ENCODE results near the gene PLXNB2.
"Not testable (repeated sequence)": the region's sequence is repeated elsewhere in the genome, so short reads cannot be mapped to it uniquely, and the experiment has no call there.

PLXNB2 gene

DNA sequence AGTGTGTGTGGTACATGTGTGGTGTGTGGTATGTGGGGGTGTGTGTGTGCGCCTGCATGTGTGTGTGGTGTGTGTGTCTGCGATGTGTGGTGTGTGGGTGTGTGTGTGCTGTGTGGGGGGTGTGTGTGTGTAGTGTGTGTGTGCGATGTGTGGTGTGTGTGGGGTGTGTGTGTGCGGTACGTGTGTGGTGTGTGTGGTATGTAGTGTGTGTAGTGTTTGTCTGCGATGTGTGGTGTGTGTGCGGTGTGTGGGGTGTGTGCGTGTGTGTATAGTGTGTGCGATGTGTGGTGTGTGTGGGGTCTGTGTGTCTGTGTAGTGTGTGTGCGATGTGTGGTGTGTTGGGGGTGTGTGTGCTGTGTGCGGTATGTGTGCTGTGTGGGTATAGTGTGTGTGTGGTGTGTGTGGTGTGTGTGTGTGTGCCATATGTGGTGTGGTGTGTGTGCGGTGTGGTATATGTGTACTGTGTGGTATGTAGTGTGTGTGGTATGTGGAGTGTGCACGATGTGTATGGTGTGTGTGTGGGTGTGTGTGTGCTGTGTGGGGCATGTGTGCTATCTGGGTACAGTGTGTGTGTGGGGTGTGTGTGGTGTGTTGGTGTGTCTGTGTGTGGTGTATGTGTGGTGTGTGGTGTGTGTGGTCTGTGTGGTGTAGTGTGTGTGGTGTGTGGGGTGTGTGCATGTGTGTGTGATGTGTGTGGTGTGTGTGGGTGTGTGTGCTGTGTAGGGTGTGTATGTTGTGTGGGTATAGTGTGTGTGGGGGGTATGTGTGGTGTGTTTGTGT is 30.0 kb upstream of the PLXNB2 start:
- Mint-ChIP-seq H3K27ac (no peak overlapping the region), H3K9me3 (no peaks in the 10 kb centered on the region), H3K4me3 (no peak overlapping the region), H3K4me1 (ENCODE audit: low read depth) (no peaks in the 10 kb centered on the region), H3K27me3 (peaks cover under 1% of the 10 kb centered on the region), H3K36me3 (ENCODE audit: low read depth) (no peaks in the 10 kb centered on the region)
- intact Hi-C loops (cut with micrococcal nuclease): no loop called here

DNA sequence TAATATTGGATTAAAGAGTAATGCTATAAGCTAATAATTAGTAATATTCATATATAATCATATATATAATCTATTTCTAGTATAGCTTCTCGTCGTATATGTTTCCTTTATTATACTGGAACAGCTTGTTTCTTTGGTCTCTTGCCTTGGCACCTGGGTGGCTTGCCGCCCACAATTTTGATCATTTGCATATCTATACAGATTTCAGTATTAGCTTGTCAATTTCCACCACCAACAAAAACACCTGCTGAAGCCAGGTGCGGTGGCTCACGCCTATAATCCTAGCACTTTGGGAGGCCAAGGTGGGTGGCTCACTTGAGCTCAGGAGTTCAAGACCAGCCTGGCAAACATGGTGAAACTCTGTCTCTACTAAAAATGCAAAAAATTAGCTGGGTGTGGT is 27.0 kb upstream of the PLXNB2 start:
- H3K27ac Mint-ChIP-seq; intact Hi-C loops (cut with micrococcal nuclease); H3K36me3 Mint-ChIP-seq (ENCODE audit: low read depth); H3K4me3 Mint-ChIP-seq; H3K9me3 Mint-ChIP-seq; H3K4me1 Mint-ChIP-seq (ENCODE audit: low read depth): not testable (repeated sequence)
- peaks cover 12% of the 10 kb centered on the region for H3K27me3 Mint-ChIP-seq

DNA sequence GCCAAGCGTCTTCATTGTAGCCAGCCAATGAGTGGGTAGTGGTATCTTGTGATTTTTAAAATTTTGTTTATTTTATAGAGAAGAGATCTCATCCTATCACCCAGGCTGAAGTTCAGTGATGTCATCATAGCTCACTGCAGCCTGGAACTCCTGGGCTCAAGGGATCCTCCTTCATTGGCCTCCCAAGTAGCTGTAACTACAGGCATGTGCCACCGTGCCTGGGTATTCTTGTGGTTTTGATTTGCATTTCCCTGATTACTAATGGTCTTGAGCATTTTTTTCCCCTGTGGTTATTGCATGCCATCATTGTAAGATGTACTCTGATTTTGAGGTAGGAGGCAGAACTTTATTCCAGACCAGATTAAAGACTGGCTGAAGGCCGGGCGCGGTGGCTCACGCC is 21.8 kb upstream of the PLXNB2 start:
- Mint-ChIP-seq H3K27ac (no peak overlapping the region), H3K4me1 (ENCODE audit: low read depth) (peaks cover 16% of the 10 kb centered on the region), H3K9me3 (no peaks in the 10 kb centered on the region), H3K27me3 (peaks cover 30% of the 10 kb centered on the region), H3K4me3 (no peak overlapping the region), H3K36me3 (ENCODE audit: low read depth) (no peaks in the 10 kb centered on the region)
- intact Hi-C loops (cut with micrococcal nuclease): loop anchor here (5.0 kb wide), 2 partner anchors 37 to 52 kb away; no protein-coding TSS in a partner anchor

DNA sequence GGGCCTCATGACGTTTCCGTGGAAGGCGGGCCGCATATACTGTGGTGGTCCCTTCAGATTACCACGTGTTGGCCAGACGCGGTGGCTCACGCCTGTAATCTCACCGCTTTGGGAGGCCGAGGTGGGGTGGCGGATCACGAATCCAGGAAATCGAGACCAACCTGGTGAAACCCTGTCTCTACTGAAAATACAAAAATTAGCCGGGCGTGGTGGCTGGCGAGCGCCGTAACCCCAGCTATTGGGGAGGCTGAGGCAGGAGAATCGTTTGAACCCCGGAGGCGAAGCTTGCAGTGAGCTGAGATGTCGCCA is 20.2 kb upstream of the PLXNB2 start:
- H3K4me1 Mint-ChIP-seq (ENCODE audit: low read depth): peaks cover 16% of the 10 kb centered on the region
- intact Hi-C loops (cut with micrococcal nuclease): loop anchor here (5.0 kb wide), 2 partner anchors 35 to 50 kb away; no protein-coding TSS in a partner anchor
- peak overlapping the region; percentile 82 for H3K4me3 Mint-ChIP-seq
- no peaks in the 10 kb centered on the region for H3K36me3 Mint-ChIP-seq (ENCODE audit: low read depth)
- H3K27ac Mint-ChIP-seq: peak overlapping the region; percentile 92
- peaks cover 36% of the 10 kb centered on the region for H3K27me3 Mint-ChIP-seq
- H3K9me3 Mint-ChIP-seq: no peaks in the 10 kb centered on the region

DNA sequence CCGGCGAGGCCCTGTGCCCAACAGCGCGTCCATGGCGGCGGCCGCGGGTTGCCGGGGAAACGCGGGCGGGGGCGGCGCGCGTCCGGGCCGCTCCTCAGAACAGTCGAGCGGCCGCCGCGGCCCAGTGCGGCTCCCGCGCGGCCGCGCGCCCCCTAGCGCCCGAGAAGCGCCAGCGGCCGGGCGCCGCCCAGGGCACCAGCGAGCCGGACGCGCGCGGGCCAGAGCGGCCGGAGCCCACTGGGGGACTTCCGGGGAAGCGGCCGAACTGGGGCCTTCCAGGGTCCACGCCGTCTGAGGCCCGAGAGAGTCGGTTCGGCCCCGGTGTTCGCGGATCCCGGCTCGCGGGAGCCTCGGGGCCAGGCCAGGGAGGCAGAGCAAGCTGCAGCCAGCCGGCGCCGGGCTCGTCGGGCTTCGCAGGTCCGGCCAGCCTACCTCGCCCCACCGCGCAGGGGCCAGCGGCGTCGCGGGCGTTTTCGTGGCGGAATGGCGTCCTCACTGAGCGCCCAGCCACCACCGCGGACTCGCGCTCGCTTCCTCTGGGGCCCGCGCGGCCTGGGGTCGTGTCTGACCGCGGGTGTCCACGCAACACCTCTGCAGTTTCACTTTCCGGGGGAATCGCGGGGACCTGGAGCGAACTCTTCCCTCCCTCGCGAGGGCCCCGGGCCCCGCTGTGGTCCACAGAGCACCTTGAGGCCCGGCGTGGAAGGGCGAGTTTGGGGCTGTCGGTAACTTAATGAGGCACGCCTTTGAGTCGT is 19.7 kb upstream of the PLXNB2 start, which contains the start of gene DENND6B:
Gene DENND6B, minus strand, starts transcription at position 57 of the 755 bp plus-strand sequence. Its CDS starts 24 bp downstream, at position 33.
- Mint-ChIP-seq H3K4me1 (ENCODE audit: low read depth) (peaks cover 16% of the 10 kb centered on the region), H3K9me3 (no peaks in the 10 kb centered on the region), H3K36me3 (ENCODE audit: low read depth) (no peaks in the 10 kb centered on the region), H3K27me3 (peaks cover 33% of the 10 kb centered on the region), H3K27ac (peak within 1 kb of the TSS; percentile 92), H3K4me3 (peak within 1 kb of the TSS; percentile 82)
- intact Hi-C loops (cut with micrococcal nuclease): loop anchor here (5.0 kb wide), 2 partner anchors 35 to 50 kb away; no protein-coding TSS in a partner anchor

DNA sequence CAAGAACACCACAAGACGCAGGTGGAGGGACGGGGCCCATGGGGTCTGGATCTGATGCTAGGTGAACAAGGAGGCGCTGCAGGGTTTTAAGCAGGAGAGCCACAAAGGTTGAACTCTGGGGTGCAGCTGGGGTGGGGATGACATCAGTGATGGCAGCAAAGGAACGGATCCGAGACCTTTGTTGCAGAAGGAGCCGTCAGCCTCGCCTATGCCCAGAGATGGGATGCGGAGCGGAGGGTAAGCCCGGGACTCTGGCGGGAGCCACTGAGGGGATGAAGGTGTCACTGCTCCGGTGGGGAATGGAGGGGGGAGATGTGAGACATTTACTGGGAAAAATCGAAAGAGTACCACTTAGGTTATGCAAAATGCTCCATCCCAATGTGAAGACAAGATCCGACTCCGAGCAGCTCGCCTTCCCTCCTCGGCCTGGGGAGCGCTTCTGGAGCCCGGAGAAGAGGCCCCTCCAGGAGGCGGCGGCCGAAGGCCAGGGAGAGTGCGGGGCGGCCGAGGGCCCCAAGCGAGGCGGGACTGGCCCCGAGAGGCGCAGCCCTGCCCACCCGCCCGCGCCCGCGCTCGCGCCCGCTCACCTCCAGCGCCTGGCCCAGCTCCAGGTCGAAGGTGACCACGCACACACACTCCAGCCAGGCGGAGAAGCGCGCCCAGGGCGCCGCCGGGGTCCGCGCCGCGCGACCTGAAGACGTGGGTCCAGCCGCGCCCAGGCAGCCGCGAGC is 18.9 kb upstream of the PLXNB2 start:
- peaks cover 33% of the 10 kb centered on the region for H3K27me3 Mint-ChIP-seq
- H3K4me3 Mint-ChIP-seq: peak overlapping the region; percentile 76
- intact Hi-C loops (cut with micrococcal nuclease): loop anchor here (5.0 kb wide), 2 partner anchors 34 to 49 kb away; no protein-coding TSS in a partner anchor
- H3K4me1 Mint-ChIP-seq (ENCODE audit: low read depth): peaks cover 16% of the 10 kb centered on the region
- no peaks in the 10 kb centered on the region for H3K9me3 Mint-ChIP-seq
- no peaks in the 10 kb centered on the region for H3K36me3 Mint-ChIP-seq (ENCODE audit: low read depth)
- H3K27ac Mint-ChIP-seq: no peak overlapping the region

DNA sequence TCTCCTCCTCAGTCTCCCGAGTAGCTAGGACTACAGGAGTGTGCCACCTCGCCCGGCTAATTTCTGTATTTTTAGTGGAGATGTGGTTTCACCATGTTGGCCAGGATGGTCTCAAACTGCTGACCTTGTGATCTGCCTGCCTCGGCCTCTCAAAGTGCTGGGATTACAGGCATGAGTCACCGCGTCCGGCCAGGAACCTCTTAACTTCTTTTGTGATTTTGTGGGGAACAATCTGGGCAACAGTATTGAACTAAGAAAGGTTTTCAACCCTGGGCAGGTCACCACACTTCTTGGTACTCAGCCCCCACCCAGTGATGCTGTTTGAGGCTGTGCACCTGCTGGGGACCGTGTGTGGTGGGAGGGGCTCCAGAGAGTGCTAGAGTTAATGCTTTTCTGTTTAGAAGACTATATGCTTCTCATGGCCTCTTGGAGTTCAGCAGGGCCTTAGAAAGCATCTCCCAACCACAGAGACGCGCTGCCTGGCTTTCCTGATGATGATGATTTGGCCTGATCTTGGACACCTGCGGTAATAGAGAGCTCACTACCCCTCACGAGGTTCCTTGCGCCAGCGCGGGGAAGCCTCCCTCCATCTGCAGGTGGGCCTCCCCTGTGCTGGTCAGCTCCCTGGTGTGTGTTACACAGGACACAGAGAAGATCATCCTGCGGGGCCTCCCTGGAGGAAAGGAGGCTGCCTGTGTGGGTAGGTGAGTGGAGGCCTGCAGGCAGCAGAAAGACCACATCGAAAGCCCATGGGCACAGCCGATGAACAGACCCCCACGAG is 18.2 kb upstream of the PLXNB2 start:
- H3K4me3 Mint-ChIP-seq: peak overlapping the region; percentile 76
- peaks cover 33% of the 10 kb centered on the region for H3K27me3 Mint-ChIP-seq
- H3K27ac Mint-ChIP-seq: no peak overlapping the region
- H3K4me1 Mint-ChIP-seq (ENCODE audit: low read depth): peaks cover 16% of the 10 kb centered on the region
- H3K9me3 Mint-ChIP-seq: no peaks in the 10 kb centered on the region
- no peaks in the 10 kb centered on the region for H3K36me3 Mint-ChIP-seq (ENCODE audit: low read depth)
- intact Hi-C loops (cut with micrococcal nuclease): loop anchor here (5.0 kb wide), 2 partner anchors 33 to 48 kb away; no protein-coding TSS in a partner anchor

DNA sequence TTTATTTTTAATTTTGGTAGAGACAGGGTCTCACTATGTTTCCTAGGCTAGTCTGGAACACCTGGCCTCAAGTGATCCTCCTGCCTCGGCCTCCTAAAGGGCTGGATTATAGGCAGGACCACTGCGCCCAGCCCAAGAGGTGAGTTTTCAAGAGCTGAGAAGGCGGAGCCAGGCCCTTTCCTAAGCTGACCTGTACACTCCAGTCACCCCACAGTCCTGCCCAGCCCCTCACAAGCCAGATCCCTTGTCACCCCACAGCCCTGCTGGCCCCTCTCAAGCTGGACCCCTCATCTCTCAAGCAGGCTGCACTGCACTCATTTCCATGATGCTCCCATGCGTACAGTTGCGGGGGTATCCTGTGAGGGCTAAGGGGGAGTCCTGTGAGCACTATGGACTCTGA is 16.5 kb upstream of the PLXNB2 start:
- H3K27me3 Mint-ChIP-seq: peaks cover 35% of the 10 kb centered on the region
- H3K36me3 Mint-ChIP-seq (ENCODE audit: low read depth): no peaks in the 10 kb centered on the region
- intact Hi-C loops (cut with micrococcal nuclease): no loop called here
- H3K4me3 Mint-ChIP-seq: no peak overlapping the region
- H3K4me1 Mint-ChIP-seq (ENCODE audit: low read depth): peaks cover 23% of the 10 kb centered on the region
- H3K27ac Mint-ChIP-seq: no peak overlapping the region
- no peaks in the 10 kb centered on the region for H3K9me3 Mint-ChIP-seq

DNA sequence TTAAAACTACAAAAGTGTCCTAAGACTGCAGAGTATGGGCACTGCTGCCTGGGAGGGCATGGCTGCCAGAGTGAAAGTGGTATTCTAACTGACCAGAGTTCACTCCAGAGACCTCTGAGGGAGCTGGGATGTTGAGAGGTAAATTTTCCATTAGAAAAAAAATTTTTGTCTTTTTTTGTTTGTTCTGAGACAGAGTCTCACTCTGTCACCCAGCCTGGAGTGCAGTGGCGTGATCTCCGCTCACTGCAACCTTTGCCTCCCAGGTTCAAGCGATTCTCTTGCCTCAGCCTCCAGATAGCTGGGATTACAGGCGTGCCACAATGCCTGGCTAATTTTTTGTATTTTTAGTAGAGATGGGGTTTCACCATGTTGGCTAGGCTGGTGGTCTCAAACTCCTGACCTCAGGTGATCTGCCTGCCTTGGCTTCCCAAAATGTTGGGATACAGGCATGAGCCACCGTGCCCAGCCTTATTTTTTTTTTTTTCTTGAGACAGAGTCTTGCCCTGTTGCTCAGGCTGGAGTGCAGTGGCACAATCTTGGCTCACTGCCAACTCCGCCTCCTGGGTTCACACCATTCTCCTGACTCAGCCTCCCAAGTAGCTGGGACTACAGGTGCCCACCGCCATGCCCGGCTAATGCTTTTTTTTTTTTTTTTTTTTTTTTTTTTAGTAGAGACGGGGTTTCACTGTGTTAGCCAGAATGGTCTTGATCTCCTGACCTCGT is 15.1 kb upstream of the PLXNB2 start:
- H3K27ac Mint-ChIP-seq; H3K4me3 Mint-ChIP-seq; H3K36me3 Mint-ChIP-seq (ENCODE audit: low read depth); intact Hi-C loops (cut with micrococcal nuclease); H3K9me3 Mint-ChIP-seq: not testable (repeated sequence)
- peaks cover 37% of the 10 kb centered on the region for H3K27me3 Mint-ChIP-seq
- H3K4me1 Mint-ChIP-seq (ENCODE audit: low read depth): peaks cover 23% of the 10 kb centered on the region

DNA sequence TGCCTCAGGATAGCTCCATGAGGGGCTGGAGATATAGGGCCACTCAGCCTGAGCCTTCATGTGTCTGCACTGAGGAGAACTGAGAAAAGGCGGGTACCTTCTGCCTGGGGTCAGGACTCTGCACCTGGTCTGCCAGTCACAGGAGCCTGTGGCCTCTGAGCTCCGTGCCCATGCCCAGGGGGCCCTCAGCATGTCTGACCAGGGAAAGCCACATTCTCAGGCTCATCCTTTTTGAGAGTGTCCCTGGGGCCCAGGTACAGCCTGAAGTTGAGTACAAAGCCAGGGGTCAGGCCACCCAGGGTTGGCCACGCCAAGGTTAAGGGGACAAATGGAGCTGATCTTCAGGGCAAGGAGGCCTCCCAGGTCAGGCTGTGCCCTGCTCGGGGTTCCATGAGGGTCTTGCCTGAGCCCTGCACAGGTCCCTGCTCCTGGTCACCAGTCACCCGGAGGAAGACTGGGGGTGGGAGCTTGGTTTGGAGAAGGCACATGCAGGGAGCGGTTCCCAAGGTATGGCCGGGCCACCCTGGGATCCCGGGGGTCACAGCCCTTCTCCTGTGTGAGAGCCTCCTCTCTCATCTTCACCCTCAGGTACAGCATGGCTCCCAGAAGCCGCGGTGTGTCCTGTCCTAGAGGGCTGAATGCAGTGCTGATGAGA is 13.4 kb upstream of the PLXNB2 start:
- H3K27ac Mint-ChIP-seq: peak overlapping the region; percentile 30
- intact Hi-C loops (cut with micrococcal nuclease): no loop called here
- no peaks in the 10 kb centered on the region for H3K36me3 Mint-ChIP-seq (ENCODE audit: low read depth)
- peaks cover 16% of the 10 kb centered on the region for H3K4me1 Mint-ChIP-seq (ENCODE audit: low read depth)
- H3K9me3 Mint-ChIP-seq: no peaks in the 10 kb centered on the region
- H3K27me3 Mint-ChIP-seq: peaks cover 34% of the 10 kb centered on the region
- no peak overlapping the region for H3K4me3 Mint-ChIP-seq

DNA sequence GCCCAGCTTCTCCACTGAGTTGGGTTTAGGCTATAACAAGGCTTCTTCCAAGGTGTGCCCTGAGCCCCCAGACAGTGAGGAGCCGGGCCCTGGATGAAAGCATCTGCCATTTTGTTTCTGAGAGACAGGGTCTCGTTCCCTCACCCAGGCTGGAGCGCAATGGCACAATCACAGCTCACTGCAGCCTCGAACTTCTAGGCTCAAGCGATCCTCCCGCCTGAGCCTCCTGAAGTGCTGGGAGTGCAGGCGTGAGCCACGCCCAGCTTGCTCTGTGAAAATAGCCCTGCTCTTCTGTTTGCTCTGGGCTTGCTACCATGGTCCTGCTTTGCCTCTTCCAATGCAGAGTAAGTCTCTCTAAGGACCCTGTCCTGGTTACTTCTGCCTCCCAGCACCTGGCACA is 12.7 kb upstream of the PLXNB2 start:
- H3K27me3 Mint-ChIP-seq: peaks cover 36% of the 10 kb centered on the region
- H3K36me3 Mint-ChIP-seq (ENCODE audit: low read depth): no peaks in the 10 kb centered on the region
- H3K4me1 Mint-ChIP-seq (ENCODE audit: low read depth): peaks cover 15% of the 10 kb centered on the region
- intact Hi-C loops (cut with micrococcal nuclease): no loop called here
- peak overlapping the region; percentile 30 for H3K27ac Mint-ChIP-seq
- H3K9me3 Mint-ChIP-seq: no peaks in the 10 kb centered on the region
- H3K4me3 Mint-ChIP-seq: no peak overlapping the region

DNA sequence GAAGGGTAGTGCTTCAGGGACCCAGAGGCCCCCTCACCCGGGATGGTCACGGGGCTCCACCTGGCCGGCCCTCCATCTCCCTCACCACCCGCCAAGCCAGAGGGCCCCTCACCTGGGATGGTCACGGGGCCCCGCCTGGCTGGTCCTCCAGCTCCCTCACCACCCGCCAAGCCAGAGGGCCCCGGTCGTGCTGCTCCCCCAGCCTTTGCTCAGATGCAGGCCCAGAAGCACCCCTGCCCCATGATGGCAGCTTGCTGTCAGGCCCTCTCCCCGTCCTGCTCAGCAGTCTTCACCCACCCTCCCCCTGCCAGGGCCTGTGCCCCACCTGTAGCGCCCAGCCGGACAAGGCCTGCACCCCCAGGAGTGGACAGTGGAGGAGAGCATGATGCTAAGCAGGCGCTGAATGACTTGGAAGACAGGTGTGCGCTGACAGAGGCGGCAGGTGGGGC is 12.1 kb upstream of the PLXNB2 start:
- intact Hi-C loops (cut with micrococcal nuclease): no loop called here
- H3K27ac Mint-ChIP-seq: no peak overlapping the region
- H3K4me3 Mint-ChIP-seq: no peak overlapping the region
- peaks cover 31% of the 10 kb centered on the region for H3K27me3 Mint-ChIP-seq
- H3K9me3 Mint-ChIP-seq: no peaks in the 10 kb centered on the region
- peaks cover 19% of the 10 kb centered on the region for H3K4me1 Mint-ChIP-seq (ENCODE audit: low read depth)
- H3K36me3 Mint-ChIP-seq (ENCODE audit: low read depth): no peaks in the 10 kb centered on the region
